IMR-90 (cell line): ENCODE results near the gene PHKB. TPM values are rescaled to one million over a fixed set of nuclear protein-coding genes. Genes with fewer than 3 reads are reported as not detected.

Experiments used
- ATAC-seq: fragments of 200-7000 bp; cut with Tn5 transposase; 2 replicates; pipeline ENCODE4 v1.9.1; 2020; ENCODE audit warnings: low read depth, mild to moderate bottlenecking, moderate library complexity
- BruUV-seq: library from RNA; stranded (reverse); fragments of 400-500 nt; replicated peaks from 2 replicates; lab custom pipeline; 2021; lab: Mats Ljungman, UMichigan
- CTCF ChIA-PET: fragments of 300-600 bp; formaldehyde crosslinking; extraction: SDS; loops from one replicate; lab custom pipeline; 2021; ENCODE audit warnings: antibody characterized with exemption; lab: Yijun Ruan, JAX
- POLR2A ChIA-PET: fragments of 300-600 bp; sonication (Branson Sonifier 250); formaldehyde crosslinking; loops from one replicate; lab custom pipeline; 2022; ENCODE audit warnings: antibody characterized with exemption; ENCODE audit not compliant: unreplicated experiment; lab: Charles Lee
- DNase-seq: peaks from one replicate; pipeline ENCODE4 v3.0.0; 2013
- H2AFZ ChIP-seq: replicated peaks from 2 replicates; pipeline ENCODE3; 2013; ENCODE audit warnings: low read length, mild to moderate bottlenecking; ENCODE audit not compliant: poor library complexity
- H2AK5ac ChIP-seq: 2 replicates; pipeline ENCODE4 v1.6.1; 2013; ENCODE audit warnings: low read depth, low read length, inconsistent platforms
- H2AK9ac ChIP-seq: replicated peaks from 2 replicates; pipeline ENCODE3; 2013; ENCODE audit warnings: mild to moderate bottlenecking, low read depth, low read length, moderate library complexity; ENCODE audit not compliant: poor library complexity
- H2BK120ac ChIP-seq: 2 replicates; pipeline ENCODE4 v1.6.1; 2013; ENCODE audit warnings: low read depth, low read length, inconsistent platforms
- H2BK15ac ChIP-seq: 3 replicates; pipeline ENCODE4 v1.6.1; 2013; ENCODE audit warnings: low read depth, low read length, inconsistent platforms
- H2BK20ac ChIP-seq: 2 replicates; pipeline ENCODE4 v1.6.1; 2013; ENCODE audit warnings: low read depth, mild to moderate bottlenecking, inconsistent platforms, low read length, moderate library complexity
- H2BK5ac ChIP-seq: 2 replicates; pipeline ENCODE4 v1.6.1; 2013; ENCODE audit warnings: mild to moderate bottlenecking, low read depth, low read length, inconsistent platforms; ENCODE audit not compliant: poor library complexity, severe bottlenecking
- H3K14ac ChIP-seq: replicated peaks from 2 replicates; pipeline ENCODE4 v1.6.1; 2013; ENCODE audit warnings: low read depth, low read length, inconsistent platforms
- H3K18ac ChIP-seq: 2 replicates; pipeline ENCODE4 v1.6.1; 2013; ENCODE audit warnings: low read depth, low read length, control low read depth
- H3K23ac ChIP-seq: 2 replicates; pipeline ENCODE4 v1.6.1; 2013; ENCODE audit warnings: low read depth, low read length, inconsistent platforms
- H3K27ac ChIP-seq: 2 replicates; pipeline ENCODE4 v1.5.1; 2013; ENCODE audit warnings: mild to moderate bottlenecking, control low read depth, low read length; ENCODE audit not compliant: insufficient read depth
- H3K27me3 ChIP-seq: 2 replicates; pipeline ENCODE4 v1.6.1; 2013; ENCODE audit warnings: low read length; ENCODE audit not compliant: control insufficient read depth, insufficient read depth
- H3K36me3 ChIP-seq: 2 replicates; pipeline ENCODE4 v1.6.1; 2013; ENCODE audit warnings: low read length, mixed read lengths; ENCODE audit not compliant: control insufficient read depth, insufficient read depth
- H3K4ac ChIP-seq: 2 replicates; pipeline ENCODE4 v1.6.1; 2013; ENCODE audit warnings: low read depth, low read length, inconsistent platforms
- H3K4me1 ChIP-seq: 2 replicates; pipeline ENCODE4 v1.6.1; 2013; ENCODE audit warnings: low read length, mixed read lengths; ENCODE audit not compliant: control insufficient read depth, insufficient read depth
- H3K4me2 ChIP-seq: 2 replicates; pipeline ENCODE4 v1.6.1; 2013; ENCODE audit warnings: low read depth, mild to moderate bottlenecking, control low read depth, low read length, moderate library complexity
- H3K4me3 ChIP-seq: 2 replicates; pipeline ENCODE4 v1.5.1; 2013; ENCODE audit warnings: low read depth, mild to moderate bottlenecking, control low read depth, low read length, moderate library complexity; ENCODE audit not compliant: insufficient read depth
- H3K56ac ChIP-seq: 2 replicates; pipeline ENCODE4 v1.6.1; 2013; ENCODE audit warnings: low read length, inconsistent platforms; ENCODE audit not compliant: insufficient read depth; ENCODE audit errors: extremely low read depth
- H3K79me1 ChIP-seq, 2 experiments: 2 replicates each; pipeline ENCODE4 v1.6.1; 2013; ENCODE audit warnings: low read length in 2 of 2, inconsistent platforms in 1 of 2, low read depth in 1 of 2
- H3K9ac ChIP-seq: 2 replicates; pipeline ENCODE4 v1.6.1; 2013; ENCODE audit warnings: low read depth, low read length, control low read depth
- H3K9me1 ChIP-seq: 2 replicates; pipeline ENCODE4 v1.6.1; 2013; ENCODE audit warnings: low read length, inconsistent platforms; ENCODE audit not compliant: insufficient read depth
- H3K9me3 ChIP-seq: 2 replicates; pipeline ENCODE4 v1.6.1; 2013; ENCODE audit warnings: low read length; ENCODE audit not compliant: control insufficient read depth, insufficient read depth
- H4K20me1 ChIP-seq: 2 replicates; pipeline ENCODE4 v1.6.1; 2013; ENCODE audit warnings: low read length, inconsistent platforms; ENCODE audit not compliant: insufficient read depth
- H4K5ac ChIP-seq: 2 replicates; pipeline ENCODE4 v1.6.1; 2013; ENCODE audit warnings: mild to moderate bottlenecking, low read depth, low read length, control low read depth
- H4K8ac ChIP-seq, 2 experiments: 2 replicates each; pipeline ENCODE4 v1.6.1; 2013; ENCODE audit warnings: low read depth in 2 of 2, low read length in 2 of 2, control low read depth in 1 of 2, inconsistent platforms in 1 of 2
- H4K91ac ChIP-seq: 2 replicates; pipeline ENCODE4 v1.6.1; 2013; ENCODE audit warnings: low read depth, low read length, inconsistent platforms; ENCODE audit not compliant: insufficient read depth
- CEBPB ChIP-seq: IDR thresholded peaks from 2 replicates; pipeline ENCODE4 v1.6.1; 2012; ENCODE audit warnings: low read depth, low read length, improper control_type of control experiment
- CHD1 ChIP-seq: IDR thresholded peaks from 2 replicates; pipeline ENCODE4 v1.6.1; 2012; ENCODE audit warnings: low read depth, low read length, improper control_type of control experiment
- CTCF ChIP-seq: conservative IDR thresholded peaks from 2 replicates; pipeline ENCODE4 v1.5.1; 2012; ENCODE audit warnings: mild to moderate bottlenecking, low read depth, low read length, improper control_type of control experiment
- ELK1 ChIP-seq: fragments of 150-350 bp; IDR thresholded peaks from 2 replicates; pipeline ENCODE4 v1.6.1; 2016; ENCODE audit warnings: low read depth, mild to moderate bottlenecking, low read length, moderate library complexity, borderline replicate concordance
- FOS ChIP-seq: fragments of 150-350 bp; IDR thresholded peaks from 2 replicates; pipeline ENCODE4 v1.6.1; 2016; ENCODE audit warnings: low read depth, low read length
- MAZ ChIP-seq: IDR thresholded peaks from 2 replicates; pipeline ENCODE4 v1.6.1; 2012; ENCODE audit warnings: low read depth, mild to moderate bottlenecking, low read length, improper control_type of control experiment, moderate library complexity, borderline replicate concordance
- MXI1 ChIP-seq: IDR thresholded peaks from 2 replicates; pipeline ENCODE4 v1.6.1; 2012; ENCODE audit warnings: low read depth, mild to moderate bottlenecking, low read length, moderate library complexity, borderline replicate concordance
- RAD21 ChIP-seq: IDR thresholded peaks from 2 replicates; pipeline ENCODE4 v1.6.1; 2012; ENCODE audit warnings: low read length, improper control_type of control experiment
- RFX5 ChIP-seq: IDR thresholded peaks from 2 replicates; pipeline ENCODE4 v1.8.0; 2012; ENCODE audit warnings: low read depth, mild to moderate bottlenecking, low read length, moderate library complexity
- SMC3 ChIP-seq: fragments of 150-350 bp; IDR thresholded peaks from 2 replicates; pipeline ENCODE4 v1.6.1; 2016; ENCODE audit warnings: low read depth, mild to moderate bottlenecking, antibody characterized with exemption, low read length, moderate library complexity
- USF2 ChIP-seq: fragments of 150-350 bp; IDR thresholded peaks from 2 replicates; pipeline ENCODE4 v1.6.1; 2017; ENCODE audit warnings: mild to moderate bottlenecking, antibody characterized with exemption, low read length, low read depth
- WGBS, 2 experiments: methylation state at CpG; one replicate each; pipeline versions ENCODE4 v1.1.5 to v1.1.7; 2013; ENCODE audit warnings: missing lambda C conversion rate in 2 of 2; ENCODE audit not compliant: insufficient read length in 1 of 2; ENCODE audit errors: extremely low coverage in 2 of 2; 5-methylcytosine and 5-hydroxymethylcytosine counted together
- dilution Hi-C: fragments of 300-500 bp; cut with HindIII; formaldehyde crosslinking; loops from one replicate; pipeline ENCODE4 v1.14.3; 2018; ENCODE audit warnings: low sequenced_read_pairs; ENCODE audit not compliant: unreplicated experiment
- in situ Hi-C: fragments of 300-500 bp; cut with MboI; formaldehyde crosslinking; loops from 3 replicates; pipeline ENCODE4 v1.14.3; 2019; ENCODE audit warnings: low sequenced_read_pairs, inconsistent platforms, mixed read lengths
- intact Hi-C: fragments of 100-400 bp; cut with micrococcal nuclease; formaldehyde crosslinking; loops from 2 replicates; pipeline ENCODE4 v1.10.0; 2022
- polyA plus RNA-seq, 3 experiments: library from polyadenylated mRNA; depleted of rRNA; stranded (reverse); fragments of >200 nt; gene quantifications; 2 replicates each; pipeline ENCODE4 v1.2.3, GENCODE V29; 2012; ENCODE audit warnings: low replicate concordance in 1 of 3
- total RNA-seq: library from RNA; depleted of rRNA; stranded (reverse); fragments of >200 nt; gene quantifications from 2 replicates; pipeline ENCODE4 v1.2.3, GENCODE V29; 2012

The PHKB gene
- total and polyA plus RNA-seq, 2 of the 4 experiments (the other 2 are of a cell fraction): 24.2 to 58.6 TPM

GRCh38 chr16:47469227-47469626, 8.1 kb downstream of the PHKB start:
- in situ Hi-C loops: loop anchor here (25.0 kb wide), 1 partner anchor 693 kb away; the partner anchor contains the start of gene ABCC12
- POLR2A ChIA-PET: no interaction called here

More at GRCh38 chr16:47469227-47469626, 8.1 kb downstream of the PHKB start:
- no peak overlapping the region for H4K5ac ChIP-seq
- no peaks in the 10 kb centered on the region for H3K27me3 ChIP-seq
- H3K18ac ChIP-seq: no peak overlapping the region
- no peak overlapping the region for H3K23ac ChIP-seq
- no peak overlapping the region for H2BK20ac ChIP-seq
- H2BK120ac ChIP-seq: no peak overlapping the region
- no peak for TF ChIP-seq CTCF
- TF ChIP-seq RFX5: no peak
- TF ChIP-seq MXI1: no peak
- no peak for TF ChIP-seq CEBPB
- no peak for TF ChIP-seq ELK1
- no peak for TF ChIP-seq SMC3
- TF ChIP-seq MAZ: no peak
- TF ChIP-seq RAD21: no peak
- TF ChIP-seq USF2: no peak
- TF ChIP-seq FOS: no peak
- TF ChIP-seq CHD1: no peak
- H2AK9ac ChIP-seq: no peak overlapping the region
- no peak overlapping the region for H3K56ac ChIP-seq
- H3K79me1 ChIP-seq: peaks cover 17 to 48% of the 10 kb centered on the region in 2 experiments; a peak in 3 of 4 replicates
- CTCF ChIA-PET: no interaction called here
- H4K91ac ChIP-seq: no peak overlapping the region
- no peaks in the 10 kb centered on the region for H3K9me3 ChIP-seq
- no peak overlapping the region for H4K8ac ChIP-seq
- no peak overlapping the region for H3K4me2 ChIP-seq
- DNase-seq (no peak), ATAC-seq (no peak)
- H4K20me1 ChIP-seq: no peaks in the 10 kb centered on the region
- H3K9me1 ChIP-seq: no peaks in the 10 kb centered on the region; the same call in 1 of the 2 replicates
- no CpG with 5 or more reads among the region's 1 CpG for WGBS, 2 experiments
- dilution Hi-C loops: no loop called here
- BruUV-seq: no TSS peak
- no peaks in the 10 kb centered on the region for H3K36me3 ChIP-seq
- no peak overlapping the region for H3K4ac ChIP-seq
- no peak overlapping the region for H3K14ac ChIP-seq
- H2AFZ ChIP-seq: no peak overlapping the region
- intact Hi-C loops: loop anchor here (10.0 kb wide), 2 partner anchors 266 to 416 kb away; no protein-coding TSS in a partner anchor
- no peak overlapping the region for H3K27ac ChIP-seq
- H2AK5ac ChIP-seq: no peak overlapping the region
- no peaks in the 10 kb centered on the region; the same call in 1 of the 2 replicates for H3K4me1 ChIP-seq
- no peak overlapping the region for H2BK15ac ChIP-seq
- no peak overlapping the region for H3K9ac ChIP-seq
- no peak overlapping the region for H2BK5ac ChIP-seq
- H3K4me3 ChIP-seq: no peak overlapping the region
